Stimulated activated CD4-positive, alpha-beta T cell treated with anti-CD3 and anti-CD28 coated beads, Interleukin-2, amount 100 ng/mL, for 48 hours (primary cell): ENCODE results near the gene STOML1.
"Not testable (repeated sequence)": the region's sequence is repeated elsewhere in the genome, so short reads cannot be mapped to it uniquely, and the experiment has no call there.

Source experiments
- DNase-seq, 2 donors: peaks; one replicate each; pipeline ENCODE4 v3.0.0-alpha.2; 2020

The STOML1 gene

DNA sequence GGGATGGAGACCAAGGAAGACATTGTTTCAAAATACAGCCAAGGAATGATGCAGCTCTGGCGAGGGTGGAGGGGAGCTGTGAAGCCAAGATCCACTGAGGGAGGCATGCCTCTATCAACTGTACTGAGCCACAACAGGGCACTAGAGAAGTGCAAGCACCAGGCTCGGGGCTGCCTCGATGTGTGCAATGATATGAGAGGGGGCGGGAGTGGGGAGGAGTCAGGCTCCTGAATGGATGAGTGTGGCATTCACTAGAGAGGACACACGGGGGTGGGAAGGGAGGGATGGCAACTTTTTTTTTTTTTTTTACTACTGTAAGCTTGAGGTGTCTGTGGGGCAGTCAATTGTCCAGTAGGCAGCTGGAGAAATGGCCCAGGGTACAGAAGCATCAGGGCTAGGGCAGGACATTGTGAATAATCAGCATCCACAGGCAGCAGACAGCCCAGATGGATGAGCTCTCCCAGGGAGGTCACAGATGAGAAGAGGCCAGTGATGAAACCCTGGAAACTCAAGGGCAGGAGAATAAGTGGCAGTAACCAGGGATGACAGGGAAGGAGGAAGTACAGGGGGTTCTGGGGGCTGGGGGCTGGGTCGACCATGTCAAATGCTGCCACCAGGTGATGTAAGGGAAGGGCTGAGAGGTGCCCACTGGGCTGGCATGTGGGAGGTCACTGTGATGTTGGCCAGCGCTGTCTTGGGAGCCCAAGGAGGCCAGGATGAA, 5.9 kb downstream of the STOML1 start:
- DNase-seq, result no peak

GRCh38 chr15:73985101-73985873, 6.8 kb downstream of the STOML1 start:
- DNase-seq, result no peak

DNA sequence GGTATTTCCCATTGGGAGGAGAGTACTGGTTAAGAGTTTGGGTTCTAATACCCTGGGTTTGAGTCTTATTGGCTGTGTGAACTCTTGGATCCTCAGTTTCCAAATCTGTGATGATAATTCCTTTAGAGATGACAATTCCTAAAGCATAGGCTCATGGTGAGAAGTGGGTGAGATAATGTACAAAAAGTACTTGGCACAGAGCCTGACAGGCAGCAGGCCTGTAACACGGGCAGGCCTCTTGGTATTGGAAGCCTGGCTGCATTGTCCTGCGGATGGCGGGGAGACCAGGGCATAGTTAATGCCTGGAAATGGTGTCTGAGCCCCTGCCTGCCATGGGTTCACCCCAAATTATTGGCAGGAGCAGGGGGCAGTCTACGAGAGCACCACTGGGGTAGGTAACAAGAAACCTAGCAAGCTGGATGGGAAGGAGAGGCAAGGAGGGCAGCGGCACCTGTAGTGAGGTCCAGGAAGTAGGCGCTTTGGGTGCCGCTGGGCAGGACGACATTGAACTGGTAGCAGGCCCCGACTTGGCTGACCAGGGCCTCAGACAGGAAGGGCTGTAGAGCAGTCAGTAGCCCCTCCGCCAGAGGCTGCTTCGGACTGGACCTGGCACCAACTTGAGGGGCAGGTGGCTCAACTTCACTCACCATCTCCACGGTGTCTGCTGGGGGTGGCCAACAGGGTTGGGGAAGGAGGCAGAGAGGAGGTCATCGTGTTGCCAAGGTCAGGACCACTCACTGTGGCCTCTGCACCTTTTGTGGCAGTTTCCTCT, 7.7 kb downstream of the STOML1 start:
- no peak for DNase-seq

- DNase-seq, result no peak
Observed at GRCh38 chr15:73983773-73984172, 8.3 kb downstream of the STOML1 start.

DNA sequence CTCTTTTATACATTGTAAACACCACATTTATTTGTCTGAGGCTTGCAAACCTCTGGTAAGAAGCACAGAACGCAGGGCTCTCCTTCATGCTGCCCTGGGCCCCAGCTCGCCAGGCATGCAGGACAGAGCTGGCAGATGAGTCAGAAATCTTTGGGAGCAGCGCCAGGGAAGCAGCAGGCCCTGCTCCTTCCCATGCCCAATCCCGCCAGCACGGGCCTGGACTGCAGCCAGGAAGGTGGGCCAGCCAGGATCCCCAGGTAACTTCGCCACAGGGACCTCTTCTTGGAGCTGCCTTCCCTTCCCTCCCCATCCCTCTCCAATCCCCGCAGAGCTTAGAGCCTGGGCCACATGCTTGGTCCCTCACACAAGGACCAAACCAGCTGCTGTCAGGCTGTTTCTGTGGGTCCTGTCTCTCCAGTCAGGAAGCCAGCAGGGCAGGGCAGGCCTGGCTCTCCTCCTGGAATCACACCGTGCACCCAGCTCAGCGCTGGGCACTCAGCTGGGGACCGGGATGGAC, 8.8 kb downstream of the STOML1 start:
- no peak for DNase-seq

DNA sequence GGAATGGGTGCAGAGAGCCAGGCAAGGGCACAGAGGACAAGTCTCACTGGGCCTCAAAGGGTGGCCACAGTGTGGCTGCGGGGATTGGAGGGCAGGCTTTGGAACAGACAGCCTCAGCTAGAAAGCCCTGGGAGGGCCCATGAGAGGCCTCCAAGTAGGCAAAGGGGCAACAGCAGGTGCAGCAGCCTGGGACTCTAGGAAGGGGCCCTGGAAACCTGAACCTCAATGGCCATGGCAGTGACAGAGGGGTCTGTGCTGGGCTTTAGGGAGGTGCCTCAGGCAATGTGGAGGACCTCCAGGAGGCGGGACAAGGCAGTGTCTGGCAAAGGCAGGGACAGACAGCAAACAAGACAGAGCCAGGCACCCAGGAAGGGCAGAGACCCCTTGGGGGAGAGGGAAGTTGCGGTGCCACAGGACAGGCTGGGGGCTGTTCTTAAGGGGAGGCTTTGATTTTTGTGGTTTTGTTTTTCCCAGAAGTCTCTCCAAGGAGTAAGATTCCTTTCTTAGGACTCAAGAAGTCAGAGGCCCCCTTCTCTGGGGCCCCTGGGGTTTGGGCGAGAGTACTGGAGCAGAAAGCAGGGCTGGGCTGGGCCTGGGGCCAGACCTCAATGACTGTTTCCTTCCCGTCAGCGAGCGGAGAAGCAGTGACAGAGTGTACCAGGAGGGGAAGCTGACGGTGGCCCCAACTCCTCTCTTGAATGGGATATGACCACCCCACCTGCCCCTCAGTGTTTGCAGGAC, 9.7 kb downstream of the STOML1 start:
- peak in 1 of 2 donors; percentile 38 for DNase-seq

- no peak for DNase-seq
Observed at GRCh38 chr15:73981761-73982221, 10.3 kb downstream of the STOML1 start.

DNA sequence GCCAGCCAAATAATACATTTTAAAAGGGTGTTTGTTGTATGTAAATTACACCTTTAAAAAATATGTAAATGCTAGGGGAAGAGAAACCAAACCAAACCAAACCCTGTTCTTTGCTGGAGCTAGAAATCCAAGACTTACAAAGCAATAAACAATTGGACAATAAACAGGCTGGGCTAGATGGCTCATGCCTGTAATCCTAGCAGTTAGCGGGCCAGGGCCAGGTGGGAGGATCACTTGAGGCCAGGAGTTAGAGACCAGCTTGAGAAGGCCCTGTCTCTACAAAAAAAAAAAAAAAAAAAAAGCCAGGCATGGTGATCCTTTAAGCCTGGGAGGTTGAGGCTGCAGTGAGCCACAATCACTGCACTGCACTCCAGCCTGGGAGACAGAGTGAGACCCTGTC, 12.5 kb downstream of the STOML1 start:
- no peak for DNase-seq

- no peak for DNase-seq
Observed at GRCh38 chr15:73978896-73979295, 13.2 kb downstream of the STOML1 start.

- DNase-seq, result not testable (repeated sequence)
Observed at GRCh38 chr15:73975440-73976125, 16.5 kb downstream of the STOML1 start.

- not testable (repeated sequence) for DNase-seq
Observed at GRCh38 chr15:73973683-73974200, 18.4 kb downstream of the STOML1 start.

DNA sequence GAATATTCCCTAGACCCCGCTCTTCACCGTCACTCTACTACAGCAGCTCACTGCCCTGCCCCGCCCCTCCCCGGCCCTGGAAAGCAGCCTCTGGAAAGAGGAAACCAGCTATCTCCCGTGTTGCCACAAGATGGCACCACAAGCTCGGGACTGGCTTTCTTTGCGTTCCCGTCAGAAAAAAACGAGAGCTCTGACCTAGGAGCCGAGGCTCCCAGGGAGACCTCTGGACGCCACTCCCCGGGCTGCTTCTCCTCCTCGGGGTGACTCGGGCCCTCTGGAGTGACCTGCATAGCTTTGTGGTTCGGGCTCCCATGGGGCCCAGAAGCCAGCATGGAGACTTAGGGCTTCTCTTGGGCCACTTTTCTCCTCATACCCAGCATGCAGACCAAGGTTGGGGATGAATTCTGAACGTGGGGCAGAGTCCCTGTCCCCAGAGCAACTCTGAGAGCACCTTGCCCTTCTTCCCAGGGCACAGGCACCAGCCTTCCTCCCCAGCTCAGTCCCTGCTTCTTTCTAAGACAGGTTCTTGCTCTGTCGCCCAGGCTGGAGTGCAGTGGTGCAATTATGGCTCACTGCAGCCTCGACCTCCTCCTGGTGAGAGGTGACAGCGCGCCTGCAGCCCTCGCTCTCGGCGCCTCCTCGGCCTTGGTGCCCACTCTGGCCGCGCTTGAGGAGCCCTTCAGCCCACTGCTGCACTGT, 19.0 kb downstream of the STOML1 start:
- peak; percentile 77 for DNase-seq

DNA sequence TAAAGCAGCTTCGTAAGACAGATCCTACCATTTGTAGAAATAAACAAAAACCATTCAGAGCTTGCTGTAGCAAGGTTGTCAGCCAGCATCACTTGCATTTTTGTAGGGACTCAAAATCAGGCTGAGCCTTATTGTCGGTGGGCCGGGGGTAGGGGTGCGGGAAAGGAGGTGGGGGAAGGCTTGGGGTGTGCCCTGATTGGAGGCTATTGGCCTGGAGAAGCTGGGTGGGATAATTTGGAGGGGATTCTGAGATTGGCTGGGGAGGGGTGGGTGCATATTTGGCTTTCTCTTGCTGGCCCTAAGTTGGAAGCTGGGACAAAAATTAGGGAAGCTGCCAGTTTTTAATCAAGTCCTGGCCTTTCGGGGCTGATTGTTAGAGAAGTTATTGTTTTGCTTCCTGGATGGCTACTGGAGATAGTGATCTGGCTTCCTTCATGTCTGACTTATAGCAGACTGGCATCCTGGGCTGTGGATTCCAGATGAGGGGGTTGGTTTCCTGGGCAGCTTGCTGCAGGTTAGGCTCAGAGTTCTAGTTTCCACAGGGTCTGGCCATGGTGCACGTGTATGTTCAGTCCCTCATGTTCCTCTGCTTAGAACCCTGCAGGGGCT, 22.8 kb downstream of the STOML1 start:
- no peak for DNase-seq

GRCh38 chr15:73968461-73968860, 23.6 kb downstream of the STOML1 start:
- no peak for DNase-seq

DNA sequence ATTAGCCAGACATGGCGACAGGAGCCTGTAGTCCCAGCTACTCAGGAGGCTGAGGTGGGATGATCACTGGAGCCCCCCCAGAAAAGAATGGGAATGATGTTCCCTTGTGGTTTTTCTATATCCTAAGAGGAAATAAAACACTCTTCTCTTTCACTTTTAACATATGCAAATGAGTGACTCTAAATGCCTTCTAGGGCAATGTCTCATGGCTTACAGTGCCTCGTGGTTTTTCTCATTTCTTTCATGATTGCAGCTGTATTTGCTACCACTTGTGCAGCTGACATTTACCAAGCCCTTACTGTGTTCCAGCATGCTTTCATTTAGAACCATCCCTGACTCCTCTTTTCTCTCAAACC, 26.4 kb downstream of the STOML1 start:
- DNase-seq, result no peak

DNA sequence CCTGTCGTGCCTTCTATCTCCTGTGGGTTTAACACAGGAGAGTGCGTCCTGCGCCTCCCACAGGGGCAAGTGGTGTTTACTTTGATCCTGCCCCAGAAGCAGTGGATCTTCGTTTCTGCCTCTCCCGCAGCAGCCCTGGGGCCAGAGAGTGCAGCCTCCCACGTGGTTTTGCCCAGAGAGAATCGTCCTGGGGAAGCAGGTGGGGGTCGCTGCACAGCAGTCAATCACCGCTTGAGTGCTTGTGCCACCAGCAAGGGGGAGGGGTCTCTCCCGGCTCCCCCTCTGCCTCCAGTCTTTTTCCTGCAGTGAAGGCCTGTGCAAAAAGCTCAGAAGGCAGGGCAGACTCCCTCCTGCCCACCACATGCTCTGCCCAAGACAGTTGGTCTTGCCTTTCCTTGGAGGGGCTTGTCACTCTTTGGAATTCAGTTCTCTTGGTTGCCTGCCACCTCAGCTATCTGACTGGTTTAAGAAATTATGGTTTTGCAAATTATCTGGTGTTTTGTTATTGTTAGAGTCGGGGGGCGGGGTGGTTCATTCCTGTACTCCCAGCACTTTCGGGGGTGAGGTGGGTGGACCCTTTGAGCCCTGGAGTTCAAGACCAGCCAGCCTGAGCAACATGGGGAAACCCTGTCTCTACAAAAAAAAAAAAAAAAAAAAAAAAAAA, 26.9 kb downstream of the STOML1 start:
- DNase-seq, result peak; percentile 52

DNA sequence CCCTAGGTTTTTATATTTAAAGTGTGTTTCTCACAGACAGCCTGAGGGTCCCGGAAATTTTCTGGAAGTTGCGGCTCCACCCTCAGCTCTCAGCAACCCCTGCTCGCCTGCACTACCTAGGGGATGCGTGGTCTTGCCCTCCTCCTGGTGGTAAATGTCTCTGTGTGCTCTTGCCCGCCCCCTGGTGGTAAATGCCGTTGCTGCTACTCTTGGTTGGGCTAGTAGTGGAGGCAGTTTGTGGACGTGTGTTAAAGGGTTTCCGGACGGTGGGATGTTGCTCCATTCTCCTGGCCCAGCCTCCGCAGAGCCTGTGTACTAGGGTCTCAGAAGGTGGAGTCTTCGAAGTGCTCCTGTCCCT, 27.4 kb downstream of the STOML1 start:
- peak; percentile 91 to 92 for DNase-seq

DNA sequence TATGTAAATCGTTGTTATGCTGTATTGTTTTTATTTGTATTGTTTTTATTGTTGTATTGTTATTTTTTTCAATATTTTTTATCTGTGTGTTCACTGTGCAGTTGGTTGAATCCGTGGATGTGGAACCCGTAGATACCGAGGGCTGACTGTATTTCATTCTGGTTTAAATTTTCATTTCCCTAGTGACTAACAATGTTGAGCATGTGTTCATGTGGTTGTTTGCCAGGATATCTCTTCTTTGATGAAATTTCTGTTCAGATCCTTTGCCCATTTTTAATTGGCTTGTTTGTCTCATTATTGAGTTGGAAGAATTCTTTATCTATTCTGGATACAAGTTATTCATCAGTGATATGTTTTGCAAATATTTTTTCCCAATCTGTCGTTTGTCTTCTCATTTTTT, 29.7 kb downstream of the STOML1 start:
- DNase-seq, result no peak

DNA sequence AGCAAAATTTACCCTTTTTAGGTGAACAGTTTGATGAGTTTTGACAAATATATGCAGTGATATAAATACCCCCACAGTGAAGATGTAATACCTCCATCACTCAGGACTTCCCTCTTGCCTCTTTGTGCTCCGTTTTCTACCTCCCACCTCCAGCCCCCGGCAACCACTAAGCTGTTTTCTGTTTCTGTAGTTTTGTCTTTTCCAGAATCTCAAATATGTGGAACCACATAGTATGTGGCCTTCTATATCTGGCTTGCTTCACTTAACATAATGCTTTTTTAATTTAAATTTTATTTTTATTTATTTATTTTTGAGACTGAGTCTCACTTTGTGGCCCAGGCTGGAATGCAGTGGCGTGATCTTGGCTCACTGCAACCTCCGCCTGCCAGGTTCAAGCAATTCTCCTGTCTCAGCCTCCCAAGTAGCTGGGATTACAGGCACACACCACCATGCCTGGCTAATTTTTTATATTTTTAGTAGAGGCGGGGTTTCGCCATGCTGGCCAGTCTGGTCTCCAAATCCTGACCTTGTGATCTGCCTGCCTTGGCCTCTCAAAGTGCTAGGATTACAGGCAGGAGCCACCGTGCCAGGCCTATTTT, 31.5 kb downstream of the STOML1 start:
- DNase-seq, result not testable (repeated sequence)

DNA sequence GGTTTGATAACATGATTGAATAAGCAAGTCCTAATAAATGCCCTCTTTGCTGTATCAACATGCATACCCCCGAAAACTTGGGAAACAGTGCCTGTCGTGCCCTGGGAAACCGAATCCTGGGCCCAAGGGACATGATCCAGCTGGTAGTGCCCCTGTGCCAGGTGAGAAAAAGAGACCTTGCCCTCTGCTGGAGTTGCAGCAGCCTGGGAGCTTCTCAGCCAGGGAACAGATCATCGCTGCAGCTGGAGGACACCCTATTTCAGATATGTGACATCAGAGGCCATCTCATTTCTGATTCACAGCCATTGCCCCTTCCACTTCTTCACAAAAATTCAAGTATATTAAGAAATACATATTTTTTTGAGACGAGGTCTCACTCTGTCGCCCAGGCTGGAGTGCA, 32.3 kb downstream of the STOML1 start:
- DNase-seq, result no peak
